GM23248 (cell line): ENCODE results near the gene FAM76B.

Experiments
- EZH2 ChIP-seq: fragments of 200-600 bp; sonication (generic); IDR thresholded peaks from 2 replicates; pipeline ENCODE4 v1.6.1; 2018; ENCODE audit warnings: antibody characterized with exemption, mild to moderate bottlenecking; ENCODE audit not compliant: insufficient read depth, poor library complexity, severe bottlenecking
- EZH2phosphoT487 ChIP-seq: fragments of 200-600 bp; sonication (generic); IDR thresholded peaks from 2 replicates; pipeline ENCODE4 v1.6.1; 2018; ENCODE audit warnings: antibody characterized with exemption, moderate library complexity, mild to moderate bottlenecking, low read depth; ENCODE audit not compliant: insufficient read depth

GRCh38 chr11:95734009-95734572 lies 55.5 kb downstream of the FAM76B start:
- no peak for TF ChIP-seq EZH2
- TF ChIP-seq EZH2phosphoT487: no peak
